LoVo (cell line): ENCODE results near the gene VPS13D.

Experiments
- DNase-seq: peaks from one replicate; pipeline ENCODE4 v3.0.0-alpha.2; 2016; ENCODE audit warnings: low spot score

The VPS13D gene

GRCh38 chr1:12488666-12489354, 259.0 kb downstream of the VPS13D start:
- DNase-seq, result no peak

GRCh38 chr1:12490532-12491142, 260.8 kb downstream of the VPS13D start:
- no peak for DNase-seq

- no peak for DNase-seq
Measured at GRCh38 chr1:12491656-12492055, 261.8 kb downstream of the VPS13D start.

DNA sequence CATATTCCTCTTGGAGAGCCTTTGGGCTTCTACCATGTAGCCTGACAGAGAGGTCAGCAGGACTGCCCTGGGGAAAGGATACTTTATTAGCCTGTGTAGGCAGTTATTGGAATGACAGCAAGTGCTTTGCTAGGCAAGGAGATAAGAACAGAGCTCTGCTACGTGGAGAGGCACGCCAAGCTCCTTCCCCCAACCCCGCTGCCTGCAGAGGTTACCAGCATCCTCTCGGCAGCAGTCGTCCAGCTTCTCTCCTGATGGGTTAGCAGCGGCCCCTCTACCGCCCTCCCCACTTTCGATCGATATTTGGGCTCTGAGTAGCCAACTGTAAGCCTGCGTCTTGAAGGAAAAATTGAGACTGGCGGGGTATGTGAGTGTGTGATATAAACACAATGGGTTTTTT, 265.9 kb downstream of the VPS13D start:
- DNase-seq, result no peak

DNA sequence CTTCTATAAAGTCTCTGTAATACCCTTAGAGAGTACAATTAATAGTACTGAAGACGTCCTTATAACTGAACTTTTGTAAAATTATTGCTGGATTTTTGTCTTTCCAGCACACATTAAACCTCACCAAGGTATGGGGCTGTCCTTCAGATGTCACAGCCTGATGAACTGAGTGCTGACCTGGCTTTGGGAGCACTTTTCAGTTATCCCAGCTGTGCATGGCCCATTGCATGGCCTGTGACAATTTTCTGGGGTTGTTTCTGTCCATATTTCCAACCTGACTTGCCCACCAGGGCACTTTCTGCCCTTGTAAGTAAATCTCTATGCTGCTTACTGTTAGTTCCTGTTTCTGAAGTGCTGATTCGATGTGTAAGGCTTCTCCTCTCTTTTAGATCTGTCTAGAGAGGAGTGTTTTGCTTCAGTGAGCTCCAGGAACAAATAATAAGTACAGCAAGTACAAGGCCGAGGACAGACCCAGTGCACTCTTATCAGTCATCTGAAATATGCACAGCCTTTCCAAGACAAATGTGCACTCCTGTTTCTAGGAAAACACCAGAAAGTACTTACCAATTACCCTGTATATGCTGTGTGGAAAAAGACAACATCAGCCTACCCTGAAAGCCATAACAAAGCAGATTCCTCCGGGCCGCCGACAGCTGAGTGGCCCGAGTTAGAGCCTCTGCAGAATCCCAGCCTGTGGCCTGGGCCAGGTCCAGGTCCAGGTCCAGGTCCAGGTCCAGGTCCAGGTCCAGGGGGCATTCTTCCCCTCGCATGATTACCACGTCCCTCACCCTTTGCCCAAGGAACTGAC, 266.5 kb downstream of the VPS13D start:
- no peak for DNase-seq

GRCh38 chr1:12499539-12500240, 269.9 kb downstream of the VPS13D start:
- no peak for DNase-seq

DNA sequence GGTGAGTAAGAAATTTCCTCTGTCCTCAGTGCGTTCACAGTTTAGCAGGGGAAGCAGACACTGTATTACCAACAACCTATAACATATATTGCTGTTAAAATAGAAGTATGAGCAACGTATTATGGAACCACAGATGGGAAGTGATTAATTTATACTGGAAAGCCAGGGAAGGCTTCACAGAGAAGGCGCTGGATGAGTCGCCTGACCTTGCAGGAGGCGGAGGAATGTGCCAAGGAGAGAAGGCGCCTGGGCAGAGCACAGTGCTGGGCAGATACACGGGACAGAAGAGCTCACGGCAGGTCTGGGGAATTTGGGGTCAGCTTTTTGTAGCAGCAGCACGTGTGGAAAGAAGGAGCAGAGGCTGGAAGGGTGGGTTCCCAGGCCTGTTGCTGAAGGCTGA, 271.8 kb downstream of the VPS13D start:
- DNase-seq, result no peak

GRCh38 chr1:12502336-12503109, 272.7 kb downstream of the VPS13D start:
- no peak for DNase-seq

DNA sequence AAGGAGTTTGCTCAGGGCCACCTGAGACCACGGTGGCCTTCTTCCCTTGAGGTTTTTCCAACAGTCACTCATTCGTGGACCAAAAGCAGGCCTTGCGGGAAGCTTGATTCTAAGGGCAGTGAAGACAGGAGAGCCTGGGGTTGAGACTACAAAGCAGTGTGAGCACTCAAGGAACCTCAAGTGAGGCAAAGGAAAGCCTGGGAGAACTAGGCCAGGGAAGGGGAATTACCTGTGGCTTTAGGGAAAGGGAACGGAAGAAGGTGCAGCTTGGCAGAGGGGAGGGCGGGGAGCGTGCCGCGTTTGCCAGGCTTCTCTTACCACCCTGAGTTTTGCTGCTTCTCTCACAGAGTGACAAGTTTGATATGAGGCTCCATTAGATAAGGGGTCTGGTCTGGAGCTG, 273.9 kb downstream of the VPS13D start:
- no peak for DNase-seq

DNA sequence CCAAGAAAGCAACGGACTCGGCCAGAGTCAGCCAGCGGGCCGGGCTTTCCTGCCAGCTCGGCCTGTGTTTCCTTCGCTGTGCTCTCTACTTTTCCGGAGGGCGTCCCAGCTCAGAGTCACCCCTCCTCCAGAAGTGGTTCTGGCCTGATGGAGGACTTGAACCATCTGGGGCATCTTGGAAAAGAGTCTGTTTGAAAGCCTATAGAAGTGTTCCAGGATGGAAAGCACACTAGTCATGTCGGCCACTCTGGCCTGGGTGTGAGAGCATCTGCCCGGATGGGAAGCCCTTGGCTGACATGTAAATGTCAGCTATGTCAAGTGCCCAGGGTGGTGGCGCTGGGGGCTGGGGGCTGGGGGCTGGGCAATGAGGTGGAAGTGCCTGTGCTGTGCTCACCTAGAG, 274.8 kb downstream of the VPS13D start:
- DNase-seq, result no peak

GRCh38 chr1:12505231-12505630, 275.4 kb downstream of the VPS13D start:
- DNase-seq, result no peak

DNA sequence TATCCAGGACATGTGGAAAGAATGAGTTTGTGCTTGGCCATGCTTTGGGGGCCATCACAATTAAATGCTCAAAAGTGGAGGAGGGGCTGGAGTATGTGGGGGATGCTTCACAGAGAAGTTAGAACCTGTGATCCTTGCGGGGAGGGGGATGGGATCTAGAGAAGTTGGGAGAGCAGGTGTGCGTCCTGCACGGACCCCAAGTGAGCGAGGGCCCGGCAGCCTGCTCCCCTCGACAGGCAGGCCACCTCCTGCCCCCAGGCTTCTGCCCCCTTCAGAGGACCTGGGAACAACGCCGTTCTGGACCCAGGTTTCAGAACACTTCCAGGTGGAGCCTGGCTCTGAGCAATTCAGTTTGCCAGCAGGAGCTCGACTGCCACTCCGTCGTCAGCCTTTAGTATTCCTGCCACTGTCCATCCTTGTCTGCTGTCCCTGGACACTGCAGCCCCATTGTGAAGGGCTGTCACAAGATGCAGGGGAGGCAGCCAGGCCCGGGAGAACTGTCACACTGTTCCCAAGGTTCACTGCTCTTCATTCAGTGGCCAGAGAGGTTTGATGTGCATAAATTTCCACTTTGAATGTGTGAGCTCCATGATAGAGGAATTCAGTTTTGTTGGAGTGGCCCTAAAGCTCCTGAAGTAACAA, 275.9 kb downstream of the VPS13D start:
- DNase-seq, result no peak

- no peak for DNase-seq
Measured at GRCh38 chr1:12506281-12507280, 276.8 kb downstream of the VPS13D start.

DNA sequence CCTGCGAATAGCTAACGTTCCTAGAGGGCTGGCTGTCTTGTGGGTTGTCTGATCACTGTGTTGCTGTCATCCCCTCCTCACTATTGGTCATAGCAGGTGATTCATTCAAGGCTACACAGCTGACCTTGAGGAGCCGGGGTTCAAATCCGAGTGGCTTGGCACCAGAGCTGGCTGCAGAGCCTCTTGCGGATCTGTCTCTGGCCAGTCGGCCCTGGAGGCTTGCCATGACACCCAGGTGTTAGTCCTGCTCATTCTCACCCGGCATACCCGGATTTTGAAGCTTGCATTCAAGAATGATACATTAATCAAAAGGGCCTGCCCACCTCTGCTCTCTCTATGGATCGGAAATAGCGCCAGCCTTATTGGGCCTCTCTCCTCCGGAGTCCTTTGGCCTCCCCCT, 277.8 kb downstream of the VPS13D start:
- no peak for DNase-seq

- DNase-seq, result no peak
Measured at GRCh38 chr1:12508849-12509248, 279.0 kb downstream of the VPS13D start.

DNA sequence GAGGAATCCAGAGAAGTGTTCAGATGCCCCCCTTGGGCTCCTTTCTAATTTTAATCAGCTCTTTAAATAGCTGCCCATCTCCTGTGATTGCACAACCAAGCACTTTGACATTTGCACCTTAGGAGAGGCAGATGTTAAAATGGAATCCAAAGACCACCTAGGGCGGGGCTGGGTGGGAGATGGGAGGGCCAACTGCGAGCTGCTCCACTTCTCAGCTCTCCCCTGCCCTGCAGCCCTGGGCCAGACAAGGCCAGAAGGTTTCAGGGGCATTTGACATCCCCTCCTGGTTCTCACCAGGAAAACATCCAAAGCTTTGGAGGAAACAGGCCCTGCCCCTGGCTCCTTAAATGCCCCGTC, 281.3 kb downstream of the VPS13D start:
- DNase-seq, result no peak

DNA sequence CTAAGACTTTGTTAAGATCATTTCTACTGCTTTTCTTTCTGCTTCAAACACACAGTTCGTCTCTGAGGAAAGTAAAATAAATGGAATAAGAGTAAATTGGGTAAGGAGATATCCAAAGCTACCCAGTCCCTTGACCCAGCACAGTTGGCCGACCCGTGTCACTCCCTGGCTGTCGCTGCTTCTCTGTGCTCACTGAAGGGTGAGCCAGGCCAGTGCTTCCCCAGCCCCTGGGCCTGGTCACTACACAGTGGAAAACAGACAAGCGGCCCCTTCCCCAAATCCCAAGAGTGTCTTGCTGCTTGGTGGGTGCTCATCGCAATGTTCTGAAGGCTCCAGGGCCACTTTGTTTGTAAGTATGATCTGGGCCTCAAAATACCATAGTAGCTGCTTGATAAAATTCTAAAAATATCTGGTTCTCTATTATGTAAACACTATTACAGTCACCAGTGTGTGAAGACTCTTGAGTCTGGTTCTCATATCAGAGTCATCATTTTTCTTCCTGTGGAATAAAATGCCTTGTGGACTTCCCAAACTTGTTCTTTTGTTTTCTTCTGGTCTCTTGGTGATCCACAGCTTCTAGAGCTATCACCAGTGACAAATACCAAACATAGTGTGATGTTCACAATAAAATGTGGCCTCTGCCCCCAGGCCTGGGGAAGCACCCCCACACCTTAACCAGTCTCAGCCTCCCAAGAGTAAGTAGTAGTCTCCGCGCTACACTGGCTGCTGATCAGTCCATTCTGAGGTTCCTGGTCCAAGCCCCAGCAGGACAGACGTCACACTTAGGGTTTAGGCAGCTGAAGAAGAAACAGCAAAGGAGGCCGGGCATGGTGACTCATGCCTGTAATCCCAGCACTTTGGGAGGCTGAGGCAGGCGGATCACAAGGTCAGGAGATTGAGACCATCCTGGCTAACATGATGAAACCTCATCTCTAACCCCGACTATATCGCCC, 282.0 kb downstream of the VPS13D start:
- no peak for DNase-seq

DNA sequence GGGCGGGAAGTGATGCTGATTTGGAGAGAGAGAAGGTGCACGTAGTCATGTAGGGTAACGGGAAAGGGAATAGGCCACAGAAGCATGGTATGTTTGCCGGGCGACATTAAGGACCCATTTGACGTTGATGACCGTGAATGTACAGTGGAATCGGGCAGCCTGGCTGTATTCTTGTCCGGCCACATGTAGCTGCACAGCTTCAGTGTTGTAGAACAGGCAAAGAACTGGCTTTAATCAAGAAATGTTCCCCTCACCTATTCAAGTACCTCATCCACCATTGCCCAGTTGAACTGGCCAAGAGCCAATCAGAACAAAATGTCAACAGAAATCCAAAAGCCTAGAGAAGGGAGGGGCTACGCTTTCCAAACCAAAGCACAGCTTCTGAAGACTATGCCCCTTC, 283.4 kb downstream of the VPS13D start:
- no peak for DNase-seq

GRCh38 chr1:12514590-12514989, 284.8 kb downstream of the VPS13D start:
- DNase-seq, result no peak
